Keratinocyte (primary cell): ENCODE data around the gene MXRA7. TPM values are rescaled to one million over a fixed set of nuclear protein-coding genes. Genes with fewer than 3 reads are reported as not detected.

ENCODE experiments used
- DNase-seq: peaks from one replicate; pipeline ENCODE4 v3.0.0-alpha.2; 2011; ENCODE audit warnings: low read depth, missing footprints, low spot score
- FAIRE-seq: peaks from 2 replicates; lab custom pipeline; 2011; peaks lifted over from hg19 to GRCh38; lab: Jason Lieb, UNC
- H2AFZ ChIP-seq: 2 replicates; pipeline ENCODE4 v1.6.0; 2012; ENCODE audit warnings: low read length, control low read depth, inconsistent platforms; ENCODE audit not compliant: control insufficient read depth
- H3K27ac ChIP-seq: 2 replicates; pipeline ENCODE4 v1.5.1; 2011; ENCODE audit warnings: low read length; ENCODE audit not compliant: control insufficient read depth, insufficient read depth
- H3K27me3 ChIP-seq: 3 replicates; pipeline ENCODE4 v1.6.0; 2011; ENCODE audit warnings: low read length; ENCODE audit not compliant: control insufficient read depth, insufficient read depth; ENCODE audit errors: extremely low read depth
- H3K36me3 ChIP-seq, 2 experiments: 2 replicates in 1 of 2; 3 replicates in 1 of 2; pipeline ENCODE4 v1.5.1; 2011; ENCODE audit warnings: low read length in 2 of 2, mild to moderate bottlenecking in 1 of 2; ENCODE audit not compliant: control insufficient read depth in 2 of 2, insufficient read depth in 2 of 2; ENCODE audit errors: extremely low read depth in 1 of 2
- H3K4me1 ChIP-seq: 3 replicates; pipeline ENCODE4 v1.5.1; 2011; ENCODE audit warnings: low read length; ENCODE audit not compliant: control insufficient read depth, insufficient read depth; ENCODE audit errors: extremely low read depth
- H3K4me2 ChIP-seq: 3 replicates; pipeline ENCODE4 v1.6.0; 2011; ENCODE audit warnings: low read depth, low read length; ENCODE audit not compliant: control insufficient read depth, insufficient read depth; ENCODE audit errors: extremely low read depth
- H3K4me3 ChIP-seq, 3 experiments: fragments of 200-600 bp in 1 of 3; sonication (generic) in 1 of 3; 2 replicates in 2 of 3; 3 replicates in 1 of 3; pipeline ENCODE4 v1.5.1; 2011 to 2016; ENCODE audit warnings: low read length in 3 of 3, mild to moderate bottlenecking in 3 of 3, control low read depth in 2 of 3, inconsistent platforms in 1 of 3, low read depth in 1 of 3, mixed read lengths in 1 of 3, mixed run types in 1 of 3, moderate library complexity in 1 of 3; ENCODE audit not compliant: control insufficient read depth in 2 of 3, insufficient read depth in 2 of 3; ENCODE audit errors: extremely low read depth in 1 of 3
- H3K79me2 ChIP-seq: 2 replicates; pipeline ENCODE4 v1.6.0; 2012; ENCODE audit warnings: low read length; ENCODE audit not compliant: control insufficient read depth, insufficient read depth
- H3K9ac ChIP-seq: 3 replicates; pipeline ENCODE4 v1.6.0; 2011; ENCODE audit warnings: low read length; ENCODE audit not compliant: control insufficient read depth, insufficient read depth; ENCODE audit errors: extremely low read depth
- H3K9me1 ChIP-seq: 3 replicates; pipeline ENCODE4 v1.6.0; 2011; ENCODE audit warnings: low read length; ENCODE audit not compliant: control insufficient read depth, insufficient read depth; ENCODE audit errors: extremely low read depth
- H3K9me3 ChIP-seq: 2 replicates; pipeline ENCODE4 v1.5.1; 2012; ENCODE audit warnings: low read depth, low read length; ENCODE audit not compliant: control insufficient read depth
- H4K20me1 ChIP-seq: 3 replicates; pipeline ENCODE4 v1.6.0; 2011; ENCODE audit warnings: low read length; ENCODE audit not compliant: control insufficient read depth, insufficient read depth; ENCODE audit errors: extremely low read depth
- EZH2 ChIP-seq: IDR thresholded peaks from one replicate; pipeline ENCODE4 v1.6.1; 2012; ENCODE audit warnings: inconsistent platforms, mild to moderate bottlenecking, low read length, moderate library complexity
- dilution Hi-C: fragments of 300-500 bp; cut with MboI; formaldehyde crosslinking; loops from one replicate; pipeline ENCODE4 v1.7.0; 2020; ENCODE audit warnings: low sequenced_read_pairs; ENCODE audit not compliant: extremely low pct_ligation_motif_present
- polyA plus RNA-seq, 5 experiments: library from polyadenylated mRNA; depleted of rRNA in 3 of 5; stranded (reverse) in 3 of 5; stranded (forward) in 1 of 5; unstranded in 1 of 5; fragments of >200 nt; gene quantifications; 1 replicate in 1 of 5; 2 replicates in 3 of 5; 3 replicates in 1 of 5; pipeline versions ENCODE4 v1.2.1 to v1.2.3, GENCODE V29; 2011 to 2012; ENCODE audit warnings: missing spikeins in 2 of 5, low read depth in 1 of 5, low replicate concordance in 1 of 5
- TF ChIP-seq, protein P1 (sequence below), 3 experiments: IDR thresholded peaks in 1 of 3; conservative IDR thresholded peaks in 1 of 3; optimal IDR thresholded peaks in 1 of 3; 2 replicates in 2 of 3; 3 replicates in 1 of 3; pipeline versions ENCODE3 to v1.5.1; 2011; ENCODE audit warnings: low read length in 3 of 3, mild to moderate bottlenecking in 3 of 3, moderate library complexity in 2 of 3, control low read depth in 1 of 3, inconsistent platforms in 1 of 3; ENCODE audit not compliant: insufficient read depth in 2 of 3; ENCODE audit errors: extremely low read depth in 1 of 3

Gene MXRA7
- polyA plus RNA-seq, 1 donor (not counting 4 experiments of a cell fraction or from before 2014, with no cell fraction given): 118 TPM

DNA sequence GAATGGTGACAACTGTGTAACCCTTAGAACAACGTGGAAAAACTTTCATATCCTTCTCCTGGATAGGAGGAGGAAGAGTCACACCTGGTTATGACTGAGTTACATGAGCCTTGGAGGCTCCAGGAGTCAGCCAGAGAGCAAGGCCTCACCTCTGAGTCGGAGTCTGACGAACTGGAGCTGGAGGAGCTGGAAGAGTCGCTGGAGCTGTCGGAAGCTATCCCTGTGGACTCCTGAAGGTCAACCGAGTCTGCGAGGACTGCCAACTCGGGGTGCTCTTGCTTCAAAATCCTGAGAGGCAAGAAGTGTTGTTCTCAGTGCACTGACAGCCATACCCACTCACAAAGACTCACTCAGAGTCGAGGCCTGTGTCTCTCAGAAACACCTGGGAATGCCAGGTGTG lies 9.4 kb upstream of the MXRA7 start:
- peaks cover 40% of the 10 kb centered on the region for H3K79me2 ChIP-seq
- H3K4me1 ChIP-seq: peaks cover 8% of the 10 kb centered on the region
- DNase-seq (no peak), FAIRE-seq (no peak)
- TF ChIP-seq, protein P1, sequence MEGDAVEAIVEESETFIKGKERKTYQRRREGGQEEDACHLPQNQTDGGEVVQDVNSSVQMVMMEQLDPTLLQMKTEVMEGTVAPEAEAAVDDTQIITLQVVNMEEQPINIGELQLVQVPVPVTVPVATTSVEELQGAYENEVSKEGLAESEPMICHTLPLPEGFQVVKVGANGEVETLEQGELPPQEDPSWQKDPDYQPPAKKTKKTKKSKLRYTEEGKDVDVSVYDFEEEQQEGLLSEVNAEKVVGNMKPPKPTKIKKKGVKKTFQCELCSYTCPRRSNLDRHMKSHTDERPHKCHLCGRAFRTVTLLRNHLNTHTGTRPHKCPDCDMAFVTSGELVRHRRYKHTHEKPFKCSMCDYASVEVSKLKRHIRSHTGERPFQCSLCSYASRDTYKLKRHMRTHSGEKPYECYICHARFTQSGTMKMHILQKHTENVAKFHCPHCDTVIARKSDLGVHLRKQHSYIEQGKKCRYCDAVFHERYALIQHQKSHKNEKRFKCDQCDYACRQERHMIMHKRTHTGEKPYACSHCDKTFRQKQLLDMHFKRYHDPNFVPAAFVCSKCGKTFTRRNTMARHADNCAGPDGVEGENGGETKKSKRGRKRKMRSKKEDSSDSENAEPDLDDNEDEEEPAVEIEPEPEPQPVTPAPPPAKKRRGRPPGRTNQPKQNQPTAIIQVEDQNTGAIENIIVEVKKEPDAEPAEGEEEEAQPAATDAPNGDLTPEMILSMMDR (optimal IDR thresholded peaks at IDR 0.05 in 1 of 3, IDR thresholded peaks at IDR 0.05 in 1 of 3, conservative IDR thresholded peaks at IDR 0.05 in 1 of 3; ENCODE audit: extremely low read depth in 1 of 3, insufficient read depth in 2 of 3, low read length in 3 of 3): no peak
- TF ChIP-seq EZH2: no peak
- H4K20me1 ChIP-seq: peaks cover 2% of the 10 kb centered on the region
- no peaks in the 10 kb centered on the region for H3K9me1 ChIP-seq
- H3K36me3 ChIP-seq: peaks cover 56 to 60% of the 10 kb centered on the region in 2 experiments
- H3K4me3 ChIP-seq: no peak overlapping the region
- no peak overlapping the region for H3K4me2 ChIP-seq
- H3K9me3 ChIP-seq: no peaks in the 10 kb centered on the region
- dilution Hi-C loops: no loop called here
- no peak overlapping the region for H3K27ac ChIP-seq
- H3K27me3 ChIP-seq: no peaks in the 10 kb centered on the region
- no peak overlapping the region for H2AFZ ChIP-seq
- no peak overlapping the region for H3K9ac ChIP-seq

DNA sequence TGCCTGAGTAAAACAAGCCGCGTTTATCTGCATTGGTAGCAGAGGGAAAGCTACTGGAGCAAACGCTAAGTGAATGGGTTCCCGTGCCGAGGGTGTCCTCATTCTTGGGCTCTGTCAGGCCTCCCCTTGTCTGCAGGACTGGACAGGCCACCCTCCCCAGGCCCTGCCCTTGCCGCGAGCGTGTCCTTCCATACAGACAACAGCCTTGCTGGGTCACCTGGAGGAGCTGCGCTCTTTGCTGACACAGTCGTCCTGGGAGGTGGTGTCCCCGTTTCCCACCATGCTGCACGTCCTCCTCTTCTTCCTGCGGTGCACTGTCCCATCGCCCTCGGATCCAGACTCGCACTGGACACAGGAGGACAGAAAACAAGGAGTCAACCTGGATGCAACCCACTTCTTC lies 7.8 kb upstream of the MXRA7 start:
- H4K20me1 ChIP-seq: no peaks in the 10 kb centered on the region

More for the DNA sequence above, 7.8 kb upstream of the MXRA7 start:
- TF ChIP-seq, protein P1 (optimal IDR thresholded peaks at IDR 0.05 in 1 of 3, IDR thresholded peaks at IDR 0.05 in 1 of 3, conservative IDR thresholded peaks at IDR 0.05 in 1 of 3; ENCODE audit: extremely low read depth in 1 of 3, insufficient read depth in 2 of 3, low read length in 3 of 3): no peak
- no peak for TF ChIP-seq EZH2
- Histone ChIP-seq H3K4me2 (no peak overlapping the region), H3K9ac (no peak overlapping the region), H3K9me3 (no peaks in the 10 kb centered on the region), H3K27me3 (no peaks in the 10 kb centered on the region), H3K27ac (no peak overlapping the region), H3K9me1 (no peaks in the 10 kb centered on the region), H3K4me1 (peaks cover 2% of the 10 kb centered on the region), H2AFZ (no peak overlapping the region), H3K36me3 (peaks cover 50 to 56% of the 10 kb centered on the region in 2 experiments), H3K79me2 (peaks cover 24% of the 10 kb centered on the region), H3K4me3 (no peak overlapping the region)
- DNase-seq (no peak), FAIRE-seq (no peak)
- dilution Hi-C loops: no loop called here
